Lower leg skin (tissue), 3 donors: ENCODE data around the gene QRICH1.

Experiments used
- POLR2A ChIP-seq, 2 donors: fragments of 450-650 bp; IDR thresholded peaks; one replicate each; pipeline ENCODE4 v1.6.1; 2016 to 2017; ENCODE audit warnings: antibody characterized with exemption in 2 of 2, mild to moderate bottlenecking in 1 of 2, moderate library complexity in 1 of 2
- TF ChIP-seq, protein P1 (sequence below), 3 donors: fragments of 450-650 bp; IDR thresholded peaks; one replicate each; pipeline ENCODE4 v1.5.1; 2016; ENCODE audit warnings: antibody characterized with exemption in 3 of 3, mild to moderate bottlenecking in 3 of 3, moderate library complexity in 2 of 3

DNA sequence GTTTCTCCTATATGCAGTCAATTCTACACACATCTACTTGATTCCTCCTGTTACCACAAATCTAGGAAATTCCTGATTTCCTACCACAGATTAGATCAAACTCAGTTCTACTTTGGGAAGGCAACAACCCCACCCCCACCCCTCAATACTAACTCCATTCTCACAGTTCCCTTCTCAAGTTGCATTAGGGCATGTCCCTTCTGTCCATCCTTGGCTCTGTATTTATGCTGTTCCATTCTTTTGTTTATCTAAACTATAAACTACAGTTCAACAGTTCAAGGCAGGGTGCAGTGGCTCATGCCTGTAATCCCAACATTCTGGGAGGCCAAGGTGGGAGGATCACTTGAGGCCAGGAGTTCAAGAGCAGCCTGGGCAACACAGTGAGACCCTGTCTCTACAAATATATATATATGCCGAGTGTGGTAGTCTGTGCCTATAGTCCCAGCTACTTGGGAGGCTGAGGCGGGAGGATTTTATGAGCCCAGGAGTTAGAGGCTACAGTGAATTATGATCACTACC lies 39.5 kb downstream of the QRICH1 start:
- TF ChIP-seq, protein P1, sequence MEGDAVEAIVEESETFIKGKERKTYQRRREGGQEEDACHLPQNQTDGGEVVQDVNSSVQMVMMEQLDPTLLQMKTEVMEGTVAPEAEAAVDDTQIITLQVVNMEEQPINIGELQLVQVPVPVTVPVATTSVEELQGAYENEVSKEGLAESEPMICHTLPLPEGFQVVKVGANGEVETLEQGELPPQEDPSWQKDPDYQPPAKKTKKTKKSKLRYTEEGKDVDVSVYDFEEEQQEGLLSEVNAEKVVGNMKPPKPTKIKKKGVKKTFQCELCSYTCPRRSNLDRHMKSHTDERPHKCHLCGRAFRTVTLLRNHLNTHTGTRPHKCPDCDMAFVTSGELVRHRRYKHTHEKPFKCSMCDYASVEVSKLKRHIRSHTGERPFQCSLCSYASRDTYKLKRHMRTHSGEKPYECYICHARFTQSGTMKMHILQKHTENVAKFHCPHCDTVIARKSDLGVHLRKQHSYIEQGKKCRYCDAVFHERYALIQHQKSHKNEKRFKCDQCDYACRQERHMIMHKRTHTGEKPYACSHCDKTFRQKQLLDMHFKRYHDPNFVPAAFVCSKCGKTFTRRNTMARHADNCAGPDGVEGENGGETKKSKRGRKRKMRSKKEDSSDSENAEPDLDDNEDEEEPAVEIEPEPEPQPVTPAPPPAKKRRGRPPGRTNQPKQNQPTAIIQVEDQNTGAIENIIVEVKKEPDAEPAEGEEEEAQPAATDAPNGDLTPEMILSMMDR (IDR thresholded peaks at IDR 0.05), result no peak
- TF ChIP-seq POLR2A (IDR thresholded peaks at IDR 0.05), result no peak
